HG02678 (cell line): ENCODE data around the gene CDKAL1.
"Not testable (repeated sequence)": the region's sequence is repeated elsewhere in the genome, so short reads cannot be mapped to it uniquely, and the experiment has no call there.

Experiments used
- ATAC-seq: cut with Tn5 transposase; IDR thresholded peaks from one replicate; pipeline ENCODE4 v1.9.1; 2021; ENCODE audit warnings: mild to moderate bottlenecking, moderate library complexity; ENCODE audit not compliant: unreplicated experiment

The CDKAL1 gene

GRCh38 chr6:21049148-21049547 lies 514.9 kb downstream of the CDKAL1 start:
- ATAC-seq, result no peak

GRCh38 chr6:21049572-21049971 lies 515.3 kb downstream of the CDKAL1 start:
- ATAC-seq, result no peak

- ATAC-seq, result no peak
These were observed 516.7 kb downstream of the CDKAL1 start for GRCh38 chr6:21050935-21051334.

GRCh38 chr6:21051777-21052176 lies 517.5 kb downstream of the CDKAL1 start:
- ATAC-seq, result no peak

GRCh38 chr6:21053612-21054011 lies 519.4 kb downstream of the CDKAL1 start:
- no peak for ATAC-seq

- not testable (repeated sequence) for ATAC-seq
These were observed 521.2 kb downstream of the CDKAL1 start for GRCh38 chr6:21055480-21055879.

GRCh38 chr6:21061892-21062291 lies 527.6 kb downstream of the CDKAL1 start:
- ATAC-seq, result no peak

GRCh38 chr6:21064756-21065340 lies 530.6 kb downstream of the CDKAL1 start:
- no peak for ATAC-seq

GRCh38 chr6:21067521-21067920 lies 533.3 kb downstream of the CDKAL1 start:
- no peak for ATAC-seq

- ATAC-seq, result no peak
These were observed 536.4 kb downstream of the CDKAL1 start for GRCh38 chr6:21070620-21071019.

- ATAC-seq, result no peak
These were observed 537.7 kb downstream of the CDKAL1 start for GRCh38 chr6:21071780-21072468.

GRCh38 chr6:21073318-21073839 lies 539.1 kb downstream of the CDKAL1 start:
- ATAC-seq, result no peak

- no peak for ATAC-seq
These were observed 540.2 kb downstream of the CDKAL1 start for GRCh38 chr6:21074484-21074883.

- no peak for ATAC-seq
These were observed 541.7 kb downstream of the CDKAL1 start for GRCh38 chr6:21075986-21076385.

GRCh38 chr6:21078497-21078896 lies 544.2 kb downstream of the CDKAL1 start:
- no peak for ATAC-seq

GRCh38 chr6:21079468-21080048 lies 545.3 kb downstream of the CDKAL1 start:
- no peak for ATAC-seq

- ATAC-seq, result no peak
These were observed 546.0 kb downstream of the CDKAL1 start for GRCh38 chr6:21080221-21080620.

GRCh38 chr6:21082091-21082490 lies 547.8 kb downstream of the CDKAL1 start:
- ATAC-seq, result no peak

- no peak for ATAC-seq
These were observed 549.5 kb downstream of the CDKAL1 start for GRCh38 chr6:21083708-21084107.

GRCh38 chr6:21084656-21085055 lies 550.4 kb downstream of the CDKAL1 start:
- no peak for ATAC-seq

GRCh38 chr6:21085211-21085610 lies 551.0 kb downstream of the CDKAL1 start:
- no peak for ATAC-seq

GRCh38 chr6:21085643-21086042 lies 551.4 kb downstream of the CDKAL1 start:
- ATAC-seq, result no peak
